H9 (cell line): Measurements from ENCODE around the gene FCHSD2. TPM values are rescaled to one million over a fixed set of nuclear protein-coding genes. Genes with fewer than 3 reads are reported as not detected.
A peak's percentile ranks its signal among the peaks of the same experiment; 100 is the strongest.

Experiments used
- DNase-seq: peaks from one replicate; pipeline ENCODE4 v3.0.0-alpha.2; 2017
- H2AFZ ChIP-seq: one replicate; pipeline ENCODE4 v1.6.1; 2013; ENCODE audit warnings: mild to moderate bottlenecking, low read length, control low read depth, moderate library complexity
- H2AK5ac ChIP-seq: 2 replicates; pipeline ENCODE4 v1.6.1; 2013; ENCODE audit warnings: low read length, control low read depth, mixed read lengths; ENCODE audit not compliant: insufficient read length
- H2BK120ac ChIP-seq: one replicate; pipeline ENCODE4 v1.6.1; 2013; ENCODE audit warnings: low read depth, mild to moderate bottlenecking, low read length, control low read depth, inconsistent platforms; ENCODE audit not compliant: poor library complexity, severe bottlenecking
- H2BK12ac ChIP-seq: 2 replicates; pipeline ENCODE4 v1.6.1; 2013; ENCODE audit warnings: low read length, control low read depth, mixed read lengths, low read depth; ENCODE audit not compliant: insufficient read length
- H2BK15ac ChIP-seq: 2 replicates; pipeline ENCODE4 v1.6.1; 2013; ENCODE audit warnings: low read depth, low read length, control low read depth
- H2BK20ac ChIP-seq: one replicate; pipeline ENCODE4 v1.6.1; 2013; ENCODE audit warnings: low read depth, mild to moderate bottlenecking, low read length, control low read depth, inconsistent platforms; ENCODE audit not compliant: poor library complexity, severe bottlenecking
- H2BK5ac ChIP-seq: 2 replicates; pipeline ENCODE4 v1.6.1; 2013; ENCODE audit warnings: low read length, control low read depth, mixed read lengths; ENCODE audit not compliant: insufficient read length
- H3K14ac ChIP-seq: 2 replicates; pipeline ENCODE4 v1.6.1; 2013; ENCODE audit warnings: low read length, control low read depth; ENCODE audit not compliant: insufficient read depth
- H3K18ac ChIP-seq: 2 replicates; pipeline ENCODE4 v1.6.1; 2013; ENCODE audit warnings: low read depth, mild to moderate bottlenecking, mixed read lengths, low read length, control low read depth; ENCODE audit not compliant: insufficient read length
- H3K23ac ChIP-seq: 2 replicates; pipeline ENCODE4 v1.6.1; 2013; ENCODE audit warnings: low read length, control low read depth, mixed read lengths, low read depth; ENCODE audit not compliant: insufficient read length
- H3K23me2 ChIP-seq: 2 replicates; pipeline ENCODE4 v1.6.1; 2013; ENCODE audit warnings: low read depth, mild to moderate bottlenecking, mixed read lengths, low read length, control low read depth; ENCODE audit not compliant: insufficient read length, poor library complexity, severe bottlenecking
- H3K27ac ChIP-seq: 2 replicates; pipeline ENCODE4 v1.5.1; 2013; ENCODE audit warnings: low read length, control low read depth, mixed read lengths, low read depth; ENCODE audit not compliant: insufficient read length
- H3K27me3 ChIP-seq: 2 replicates; pipeline ENCODE4 v1.6.1; 2013; ENCODE audit warnings: low read length, control low read depth, inconsistent platforms; ENCODE audit not compliant: insufficient read depth
- H3K4ac ChIP-seq: 2 replicates; pipeline ENCODE4 v1.6.1; 2013; ENCODE audit warnings: low read depth, mild to moderate bottlenecking, control low read depth, inconsistent platforms, low read length, moderate library complexity
- H3K4me1 ChIP-seq: 2 replicates; pipeline ENCODE4 v1.6.1; 2013; ENCODE audit warnings: low read length, control low read depth, inconsistent platforms; ENCODE audit not compliant: insufficient read depth
- H3K4me2 ChIP-seq: 2 replicates; pipeline ENCODE4 v1.6.1; 2013; ENCODE audit warnings: low read length, control low read depth, mixed read lengths; ENCODE audit not compliant: insufficient read length, insufficient read depth
- H3K56ac ChIP-seq: 2 replicates; pipeline ENCODE4 v1.6.1; 2013; ENCODE audit warnings: low read depth, mild to moderate bottlenecking, mixed read lengths, low read length, control low read depth; ENCODE audit not compliant: insufficient read length
- H3K79me1 ChIP-seq: 2 replicates; pipeline ENCODE4 v1.6.1; 2013; ENCODE audit warnings: low read depth, mild to moderate bottlenecking, moderate library complexity, low read length, control low read depth, inconsistent platforms; ENCODE audit not compliant: insufficient read depth, poor library complexity, severe bottlenecking
- H3K79me2 ChIP-seq: 2 replicates; pipeline ENCODE4 v1.6.1; 2013; ENCODE audit warnings: low read length, control low read depth, inconsistent platforms; ENCODE audit not compliant: insufficient read depth
- H3K9ac ChIP-seq: 2 replicates; pipeline ENCODE4 v1.6.1; 2013; ENCODE audit warnings: low read length, control low read depth, mixed read lengths; ENCODE audit not compliant: insufficient read length; ENCODE audit errors: extremely low read depth
- H3K9me3 ChIP-seq: one replicate; pipeline ENCODE4 v1.6.1; 2013; ENCODE audit warnings: low read depth, low read length, inconsistent platforms; ENCODE audit not compliant: control insufficient read depth
- H3T11ph ChIP-seq: one replicate; pipeline ENCODE4 v1.6.1; 2013; ENCODE audit warnings: mild to moderate bottlenecking, low read length, control low read depth, inconsistent platforms
- H4K20me1 ChIP-seq: one replicate; pipeline ENCODE4 v1.6.1; 2013; ENCODE audit not compliant: control insufficient read depth, insufficient read length, insufficient read depth
- H4K5ac ChIP-seq: 2 replicates; pipeline ENCODE4 v1.6.1; 2013; ENCODE audit warnings: low read depth, mild to moderate bottlenecking, mixed read lengths, low read length, control low read depth; ENCODE audit not compliant: insufficient read length
- H4K8ac ChIP-seq: replicated peaks from 2 replicates; pipeline ENCODE4 v1.6.1; 2013; ENCODE audit warnings: low read length, control low read depth, mixed read lengths, low read depth; ENCODE audit not compliant: insufficient read length
- H4K91ac ChIP-seq: 2 replicates; pipeline ENCODE4 v1.6.1; 2013; ENCODE audit warnings: low read depth, mild to moderate bottlenecking, moderate library complexity, mixed read lengths, low read length, control low read depth; ENCODE audit not compliant: insufficient read length
- H3K27ac Mint-ChIP-seq, 3 experiments: 2 replicates in 2 of 3; 3 replicates in 1 of 3; pipeline ENCODE4 v1.8.0; 2020 to 2021; ENCODE audit warnings: mixed read lengths in 3 of 3, mild to moderate bottlenecking in 1 of 3, moderate library complexity in 1 of 3
- H3K27me3 Mint-ChIP-seq: 2 replicates; pipeline ENCODE4 v1.8.0; 2021; ENCODE audit warnings: low read depth, mild to moderate bottlenecking, moderate library complexity, mixed read lengths
- H3K36me3 Mint-ChIP-seq, 3 experiments: 2 replicates in 2 of 3; 3 replicates in 1 of 3; pipeline ENCODE4 v1.8.0; 2020 to 2021; ENCODE audit warnings: low read depth in 3 of 3, mixed read lengths in 3 of 3; ENCODE audit not compliant: insufficient read depth in 1 of 3
- H3K4me1 Mint-ChIP-seq, 2 experiments: 2 replicates each; pipeline ENCODE4 v1.8.0; 2020; ENCODE audit warnings: mixed read lengths in 2 of 2
- H3K4me3 Mint-ChIP-seq, 2 experiments: 2 replicates in 1 of 2; 3 replicates in 1 of 2; pipeline ENCODE4 v1.8.0; 2020 to 2021; ENCODE audit warnings: mild to moderate bottlenecking in 2 of 2, mixed read lengths in 2 of 2, moderate library complexity in 1 of 2
- H3K9me3 Mint-ChIP-seq, 2 experiments: 2 replicates in 1 of 2; 3 replicates in 1 of 2; pipeline ENCODE4 v1.8.0; 2020; ENCODE audit warnings: mild to moderate bottlenecking in 2 of 2, mixed read lengths in 2 of 2, moderate library complexity in 1 of 2
- WGBS: extraction: QIAGEN DNeasy Blood & Tissue Kit; methylation state at CpG from one replicate; pipeline ENCODE4 v1.1.7; 2013; ENCODE audit warnings: missing lambda C conversion rate, low lambda C conversion rate, mixed read lengths; ENCODE audit not compliant: insufficient read length; ENCODE audit errors: extremely low coverage; 5-methylcytosine and 5-hydroxymethylcytosine counted together
- total RNA-seq: library from RNA; stranded (reverse); gene quantifications from 2 replicates; pipeline ENCODE4 v1.2.1, GENCODE V29; 2021
- TF ChIP-seq, protein P1 (sequence below): fragments of 200-600 bp; sonication (generic); conservative IDR thresholded peaks from 3 replicates; pipeline ENCODE4 v1.8.0; 2021; ENCODE audit warnings: antibody characterized with exemption, mild to moderate bottlenecking

Gene FCHSD2
- total RNA-seq, 1 experiment from 2014 or later = 17.8 TPM

DNA sequence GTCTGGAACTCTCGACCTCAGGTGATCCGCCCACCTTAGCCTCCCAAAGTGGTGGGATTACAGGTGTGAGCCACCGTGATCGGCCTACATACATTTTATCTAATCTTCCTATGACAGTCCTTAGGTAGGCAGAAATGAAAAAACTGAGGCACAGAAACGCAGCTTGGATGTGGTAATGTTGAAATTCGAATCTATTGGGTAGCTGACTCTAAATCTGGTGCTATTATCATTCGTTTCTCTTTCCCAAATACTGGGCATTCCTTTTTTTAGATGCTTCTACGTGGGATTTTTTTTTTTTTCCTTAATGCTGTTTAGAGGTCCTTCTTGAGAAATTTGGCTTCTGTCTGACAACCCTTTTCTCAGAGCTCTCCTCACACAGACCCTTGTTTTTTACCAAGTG, 41.5 kb downstream of the FCHSD2 start:
- H3K27me3 Mint-ChIP-seq = no peaks in the 10 kb centered on the region
- no peaks in the 10 kb centered on the region for H3K79me2 ChIP-seq
- TF ChIP-seq, protein P1, sequence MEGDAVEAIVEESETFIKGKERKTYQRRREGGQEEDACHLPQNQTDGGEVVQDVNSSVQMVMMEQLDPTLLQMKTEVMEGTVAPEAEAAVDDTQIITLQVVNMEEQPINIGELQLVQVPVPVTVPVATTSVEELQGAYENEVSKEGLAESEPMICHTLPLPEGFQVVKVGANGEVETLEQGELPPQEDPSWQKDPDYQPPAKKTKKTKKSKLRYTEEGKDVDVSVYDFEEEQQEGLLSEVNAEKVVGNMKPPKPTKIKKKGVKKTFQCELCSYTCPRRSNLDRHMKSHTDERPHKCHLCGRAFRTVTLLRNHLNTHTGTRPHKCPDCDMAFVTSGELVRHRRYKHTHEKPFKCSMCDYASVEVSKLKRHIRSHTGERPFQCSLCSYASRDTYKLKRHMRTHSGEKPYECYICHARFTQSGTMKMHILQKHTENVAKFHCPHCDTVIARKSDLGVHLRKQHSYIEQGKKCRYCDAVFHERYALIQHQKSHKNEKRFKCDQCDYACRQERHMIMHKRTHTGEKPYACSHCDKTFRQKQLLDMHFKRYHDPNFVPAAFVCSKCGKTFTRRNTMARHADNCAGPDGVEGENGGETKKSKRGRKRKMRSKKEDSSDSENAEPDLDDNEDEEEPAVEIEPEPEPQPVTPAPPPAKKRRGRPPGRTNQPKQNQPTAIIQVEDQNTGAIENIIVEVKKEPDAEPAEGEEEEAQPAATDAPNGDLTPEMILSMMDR = no peak
- peaks cover 16 to 23% of the 10 kb centered on the region in 2 experiments for H3K4me1 Mint-ChIP-seq
- H2BK5ac ChIP-seq = no peak overlapping the region
- no peak overlapping the region for H2BK12ac ChIP-seq
- no peak overlapping the region for H3K23ac ChIP-seq
- no peak overlapping the region for H3K4ac ChIP-seq
- H3K18ac ChIP-seq = no peak overlapping the region
- no peak overlapping the region for H3K9ac ChIP-seq
- H3K27ac Mint-ChIP-seq = peak overlapping the region in 2 of 3 experiments; percentile 27 to 64; a peak in 5 of 7 replicates
- H3T11ph ChIP-seq = no peak overlapping the region
- H3K9me3 ChIP-seq = no peaks in the 10 kb centered on the region
- H2BK120ac ChIP-seq = no peak overlapping the region
- no peak overlapping the region for H3K14ac ChIP-seq
- no peaks in the 10 kb centered on the region for H3K27me3 ChIP-seq
- no peak overlapping the region for H2AK5ac ChIP-seq
- H3K36me3 Mint-ChIP-seq = peaks cover 0 to 4% (median 0%) of the 10 kb centered on the region in 3 experiments; a peak in 1 of 7 replicates
- H4K5ac ChIP-seq = no peak overlapping the region
- H3K27ac ChIP-seq = no peak overlapping the region
- H3K4me3 Mint-ChIP-seq = no peak overlapping the region
- no peak overlapping the region for H2BK15ac ChIP-seq
- no peaks in the 10 kb centered on the region for H4K20me1 ChIP-seq
- peaks cover 2% of the 10 kb centered on the region; the same call in 1 of the 2 replicates for H3K4me1 ChIP-seq
- H3K4me2 ChIP-seq = no peak overlapping the region
- no peak overlapping the region for H2BK20ac ChIP-seq
- H3K23me2 ChIP-seq = no peaks in the 10 kb centered on the region
- H4K8ac ChIP-seq = no peak overlapping the region
- H3K9me3 Mint-ChIP-seq = peaks cover 2 to 3% of the 10 kb centered on the region in 2 experiments; a peak in 2 of 5 replicates
- H2AFZ ChIP-seq = no peak overlapping the region
- H4K91ac ChIP-seq = no peak overlapping the region
- H3K79me1 ChIP-seq = no peaks in the 10 kb centered on the region
- no peak for DNase-seq
- WGBS = no CpG with 5 or more reads among the region's 8 CpGs
- H3K56ac ChIP-seq = no peak overlapping the region
